ENCODE measurements around the gene TRIM16. TPM values are rescaled to one million over a fixed set of nuclear protein-coding genes. Genes with fewer than 3 reads are reported as not detected.
A peak's percentile ranks its signal among the peaks of the same experiment; 100 is the strongest.
"Not testable (repeated sequence)": the region's sequence is repeated elsewhere in the genome, so short reads cannot be mapped to it uniquely, and the experiment has no call there.

Gene TRIM16
- total RNA-seq, 2 donors from 2014 or later: 5.2 to 7.8 TPM

DNA sequence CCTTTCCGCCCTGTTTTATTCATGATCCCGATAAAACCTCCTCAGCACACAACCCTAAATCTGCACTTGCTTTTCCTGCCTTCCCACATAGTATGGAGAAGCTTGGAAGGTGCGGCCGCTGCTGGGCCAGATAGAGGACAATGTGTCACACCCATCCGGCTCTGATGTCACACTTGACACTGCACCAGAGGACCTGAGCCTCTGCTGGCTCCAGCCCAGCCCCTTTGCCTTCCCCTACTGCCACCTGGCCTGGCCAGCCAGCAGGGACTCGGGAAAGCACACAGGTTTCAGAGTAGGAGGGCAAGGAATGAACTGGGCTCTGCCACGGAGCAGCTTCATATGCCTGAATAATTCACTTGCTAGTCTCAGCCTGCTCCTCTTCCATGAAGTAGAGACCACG, 62.0 kb downstream of the TRIM16 start:
- H3K27ac Mint-ChIP-seq; H3K4me3 Mint-ChIP-seq; H3K27me3 Mint-ChIP-seq; DNase-seq; ATAC-seq; H3K9me3 ChIP-seq (ENCODE audit: control insufficient read depth, low read length, poor library complexity, severe bottlenecking); H3K36me3 Mint-ChIP-seq (ENCODE audit: low read depth); H3K4me1 Mint-ChIP-seq: not testable (repeated sequence)

DNA sequence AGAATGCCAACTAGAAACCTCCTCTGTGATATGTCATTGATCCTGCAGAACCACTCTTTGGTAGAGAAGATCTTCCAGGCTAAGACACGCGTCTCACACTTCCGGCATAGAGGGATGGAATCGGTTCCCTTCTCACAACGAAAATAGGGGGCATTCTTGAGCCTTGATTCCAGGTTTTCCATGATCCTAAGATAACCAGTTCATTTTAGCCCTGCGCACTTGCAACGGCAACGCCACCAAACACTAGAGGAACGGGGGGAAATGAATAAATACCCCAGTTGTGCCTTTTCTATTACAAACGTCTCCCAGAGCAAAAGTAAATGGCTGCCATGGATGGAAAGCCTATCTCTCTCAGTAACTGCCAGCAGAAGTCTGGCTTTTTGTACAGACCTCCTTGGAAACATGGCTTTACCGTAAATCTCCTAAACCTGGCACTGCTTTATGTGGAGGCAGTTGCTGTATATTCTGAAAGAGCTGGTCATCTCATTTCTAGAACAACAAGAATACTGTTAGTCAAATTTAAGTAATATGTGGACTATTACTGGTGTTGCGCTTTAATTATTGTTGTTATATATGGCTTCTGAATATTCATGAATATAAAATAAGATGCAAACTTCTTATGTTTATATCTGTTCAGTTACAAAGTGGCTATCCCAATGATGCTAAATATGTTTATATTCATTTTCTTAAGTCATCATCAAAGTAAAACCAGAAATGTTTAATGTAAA, 64.6 kb downstream of the TRIM16 start, which contains the start of gene FBXW10B:
Gene FBXW10B, minus strand, starts transcription at position 374 of the 728 bp plus-strand sequence. Its CDS starts 192 bp downstream, at position 182.
- not testable (repeated sequence) for DNase-seq; H3K27ac Mint-ChIP-seq; H3K4me1 Mint-ChIP-seq; H3K9me3 ChIP-seq (ENCODE audit: control insufficient read depth, low read length, poor library complexity, severe bottlenecking); H3K4me3 Mint-ChIP-seq; H3K36me3 Mint-ChIP-seq (ENCODE audit: low read depth); H3K27me3 Mint-ChIP-seq; ATAC-seq

DNA sequence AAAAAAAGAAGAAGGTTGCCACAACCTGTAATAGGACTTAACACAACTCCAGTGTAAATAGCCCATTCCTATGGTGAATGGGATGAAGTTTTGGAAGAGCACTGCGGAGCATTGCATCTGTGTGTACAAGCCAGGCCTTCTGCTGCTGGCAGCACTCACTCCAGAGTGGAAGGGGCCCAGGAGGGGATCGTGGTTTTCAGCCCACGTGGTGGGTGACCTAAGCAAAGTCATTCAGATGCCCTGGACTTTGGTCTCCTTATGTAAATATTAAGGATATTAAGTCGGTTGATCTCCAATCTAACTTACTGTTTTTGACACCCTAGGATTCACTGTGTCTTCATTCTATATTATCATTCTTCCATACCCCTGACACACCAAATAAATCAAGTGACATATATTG, 67.3 kb downstream of the TRIM16 start:
- DNase-seq; H3K36me3 Mint-ChIP-seq (ENCODE audit: low read depth); H3K9me3 ChIP-seq (ENCODE audit: control insufficient read depth, low read length, poor library complexity, severe bottlenecking); H3K27ac Mint-ChIP-seq; H3K27me3 Mint-ChIP-seq; H3K4me1 Mint-ChIP-seq; ATAC-seq; H3K4me3 Mint-ChIP-seq: not testable (repeated sequence)

DNA sequence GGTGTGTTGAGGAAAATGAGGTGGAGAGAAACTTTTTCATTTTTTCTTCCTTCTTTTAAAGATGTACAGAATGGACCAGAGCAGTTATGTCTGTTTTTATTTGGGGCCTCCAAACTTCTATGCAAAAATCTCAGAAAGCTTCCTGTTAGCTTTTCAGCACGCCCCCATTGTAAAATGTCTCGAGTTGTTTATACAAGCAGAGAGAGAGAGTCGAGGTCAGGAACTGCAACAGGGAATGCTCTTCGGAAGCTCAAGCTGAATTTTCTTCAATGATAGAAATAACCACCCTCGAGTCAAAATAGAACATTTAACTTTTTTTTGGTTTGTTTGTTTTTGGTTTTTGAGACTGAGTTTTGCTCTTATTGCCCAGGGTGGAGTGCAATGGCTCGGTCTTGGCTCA, 68.3 kb downstream of the TRIM16 start:
- H3K27me3 Mint-ChIP-seq; H3K4me3 Mint-ChIP-seq; H3K4me1 Mint-ChIP-seq; H3K36me3 Mint-ChIP-seq (ENCODE audit: low read depth); H3K27ac Mint-ChIP-seq; H3K9me3 ChIP-seq (ENCODE audit: control insufficient read depth, low read length, poor library complexity, severe bottlenecking); ATAC-seq; DNase-seq: not testable (repeated sequence)

DNA sequence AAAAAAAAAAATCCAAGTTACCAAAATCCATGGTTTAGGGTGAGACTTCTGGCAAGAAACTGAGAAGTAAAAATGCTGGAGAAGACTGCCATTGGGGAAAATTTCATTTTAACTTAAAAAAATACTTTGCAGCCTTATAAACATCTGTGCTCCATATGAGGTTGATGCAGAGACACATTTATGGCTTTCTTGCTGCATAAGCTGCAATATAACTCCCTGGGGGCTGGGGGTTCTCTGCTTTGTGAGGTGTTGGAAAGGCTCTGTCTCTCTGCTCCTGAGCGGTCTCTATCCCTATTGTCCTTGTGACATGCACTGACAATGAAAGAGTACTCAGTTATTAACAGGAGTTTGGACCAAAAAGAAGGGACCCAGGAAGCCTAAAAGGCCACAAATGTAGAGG, 71.0 kb downstream of the TRIM16 start:
- not testable (repeated sequence) for H3K9me3 ChIP-seq (ENCODE audit: control insufficient read depth, low read length, poor library complexity, severe bottlenecking); H3K27me3 Mint-ChIP-seq; H3K36me3 Mint-ChIP-seq (ENCODE audit: low read depth); DNase-seq; H3K27ac Mint-ChIP-seq; ATAC-seq; H3K4me3 Mint-ChIP-seq; H3K4me1 Mint-ChIP-seq

DNA sequence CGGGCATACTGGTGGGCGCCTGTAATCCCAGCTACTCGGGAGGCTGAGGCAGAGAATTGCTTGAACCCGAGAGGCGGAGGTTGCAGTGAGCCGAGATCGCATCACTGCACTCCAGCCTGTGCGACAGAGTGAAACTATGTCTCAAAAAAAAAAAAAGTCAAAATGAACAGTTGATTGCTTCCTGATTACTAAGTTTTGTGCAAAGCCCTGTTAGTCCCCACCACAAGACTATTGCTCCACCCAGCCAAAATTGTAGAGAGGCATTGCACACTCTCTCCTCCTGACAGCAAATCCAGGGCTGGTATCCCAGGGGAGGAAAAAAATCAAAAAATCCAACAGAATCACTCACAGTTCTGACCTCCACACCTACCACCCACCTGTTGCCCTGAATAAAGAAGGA, 91.2 kb downstream of the TRIM16 start:
- not testable (repeated sequence) for H3K4me1 Mint-ChIP-seq; DNase-seq; ATAC-seq; H3K9me3 ChIP-seq (ENCODE audit: control insufficient read depth, low read length, poor library complexity, severe bottlenecking); H3K36me3 Mint-ChIP-seq (ENCODE audit: low read depth); H3K4me3 Mint-ChIP-seq; H3K27me3 Mint-ChIP-seq; H3K27ac Mint-ChIP-seq

DNA sequence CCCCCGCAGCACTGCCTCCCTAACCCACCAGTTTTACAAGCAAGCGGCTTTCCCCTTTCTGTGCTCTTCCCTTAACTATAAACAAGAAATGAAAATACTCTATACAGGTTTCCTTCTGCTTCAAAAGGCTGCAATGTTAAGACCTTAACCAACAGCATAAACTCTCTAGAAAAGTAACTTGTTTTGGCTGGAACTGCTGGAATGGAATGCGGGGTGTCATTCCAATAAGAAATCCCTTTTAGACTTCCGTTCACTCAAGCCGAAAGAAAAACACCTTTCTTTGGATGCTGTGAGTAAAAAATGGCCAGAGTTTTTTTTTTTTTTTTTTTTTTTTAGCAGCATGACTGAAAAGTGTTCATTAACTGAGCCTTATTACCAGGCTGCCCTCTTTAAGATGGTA, 92.1 kb downstream of the TRIM16 start:
- not testable (repeated sequence) for H3K4me1 Mint-ChIP-seq; H3K4me3 Mint-ChIP-seq; H3K27ac Mint-ChIP-seq; H3K9me3 ChIP-seq (ENCODE audit: control insufficient read depth, low read length, poor library complexity, severe bottlenecking); ATAC-seq; H3K27me3 Mint-ChIP-seq; H3K36me3 Mint-ChIP-seq (ENCODE audit: low read depth); DNase-seq

DNA sequence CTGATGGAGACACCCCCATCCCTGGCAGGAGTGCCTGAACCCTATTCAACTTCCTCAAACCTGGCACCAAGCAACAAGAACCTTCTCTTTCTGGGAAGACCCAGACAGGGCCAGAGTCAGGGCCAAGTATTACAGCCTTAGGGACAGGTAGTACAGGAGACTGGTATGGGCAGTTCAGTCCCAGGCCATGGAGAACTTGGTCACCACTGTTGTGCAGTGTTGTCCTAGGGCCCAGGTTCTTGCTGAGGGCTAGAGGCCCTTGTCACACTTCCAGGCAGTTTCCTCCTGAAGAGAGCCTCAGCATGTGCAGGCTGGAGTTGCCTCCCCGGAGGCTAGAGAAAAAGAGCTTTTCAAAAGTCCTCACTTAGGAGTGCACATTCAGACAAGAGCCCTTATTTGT, 93.3 kb downstream of the TRIM16 start:
- ATAC-seq; H3K9me3 ChIP-seq (ENCODE audit: control insufficient read depth, low read length, poor library complexity, severe bottlenecking); DNase-seq; H3K4me1 Mint-ChIP-seq; H3K36me3 Mint-ChIP-seq (ENCODE audit: low read depth); H3K27ac Mint-ChIP-seq; H3K27me3 Mint-ChIP-seq: not testable (repeated sequence)
- H3K4me3 Mint-ChIP-seq: peak overlapping the region; percentile 7

DNA sequence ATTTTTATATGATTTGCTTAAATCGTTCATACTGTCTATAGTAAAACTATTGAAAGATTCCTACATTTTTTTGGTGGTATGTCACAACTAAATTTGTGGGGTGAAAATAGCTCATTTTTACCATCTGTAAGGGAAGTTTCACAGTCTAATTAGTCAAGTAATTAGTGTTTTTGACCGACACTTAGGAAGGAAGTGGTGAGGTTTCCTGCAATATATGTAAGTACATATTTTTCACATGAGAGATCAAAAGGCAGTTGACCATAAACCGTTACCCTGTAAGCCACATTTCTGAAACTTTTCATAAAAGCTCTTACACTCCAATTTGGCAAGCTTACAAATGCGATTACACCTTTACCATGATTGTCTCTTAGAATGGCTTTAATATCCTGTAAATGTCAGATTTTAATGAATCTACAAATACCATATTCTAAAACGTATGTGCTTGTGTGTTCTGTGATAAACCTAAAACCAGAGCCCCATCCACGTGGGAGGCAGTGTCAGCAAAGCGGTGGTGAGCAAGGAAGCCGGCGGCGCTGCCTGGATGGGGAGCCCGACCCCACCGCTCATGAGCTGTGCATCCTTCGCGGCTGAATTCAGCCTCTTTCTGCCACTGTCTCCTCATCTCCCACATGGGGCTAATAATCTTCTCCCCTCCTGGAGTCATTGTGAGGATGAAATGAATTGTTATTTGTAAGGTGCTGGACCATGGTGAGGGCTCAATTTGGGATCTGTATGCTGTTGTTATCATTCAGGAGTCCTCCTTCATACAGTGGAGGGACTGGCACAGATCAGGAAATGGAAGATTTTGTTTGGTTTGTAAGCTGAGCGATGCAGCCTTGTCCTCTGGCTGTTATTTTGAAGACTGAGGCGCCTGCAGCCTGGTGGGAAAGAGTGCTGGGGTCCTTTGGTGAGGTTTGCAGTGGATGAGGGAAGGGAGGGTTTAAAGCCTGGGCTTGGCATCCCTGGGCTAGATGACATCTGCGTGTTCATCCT, 94.3 kb downstream of the TRIM16 start:
- not testable (repeated sequence) for H3K9me3 ChIP-seq (ENCODE audit: control insufficient read depth, low read length, poor library complexity, severe bottlenecking); H3K4me1 Mint-ChIP-seq; DNase-seq; H3K27ac Mint-ChIP-seq; H3K27me3 Mint-ChIP-seq; H3K36me3 Mint-ChIP-seq (ENCODE audit: low read depth)
- peak; percentile 59 for ATAC-seq
- H3K4me3 Mint-ChIP-seq: peak overlapping the region; percentile 66

DNA sequence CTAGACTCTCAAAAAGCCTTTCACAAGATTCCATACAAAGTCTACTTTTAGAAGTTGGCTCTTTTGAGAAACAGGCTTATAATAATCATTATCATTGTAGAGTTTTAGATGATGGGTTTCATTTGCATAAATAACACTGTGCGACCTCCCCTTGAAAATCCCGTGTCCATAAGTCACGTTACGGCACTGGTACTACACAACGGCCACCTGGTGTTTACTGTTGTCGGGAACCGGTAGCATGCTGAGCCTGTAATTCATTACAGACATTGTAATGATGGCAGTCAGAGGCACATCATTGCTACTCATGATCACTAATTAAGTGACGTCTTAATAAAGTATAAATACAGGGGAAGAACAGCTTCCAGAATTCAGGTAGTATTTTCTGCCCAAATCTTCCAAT, 96.1 kb downstream of the TRIM16 start:
- H3K27ac Mint-ChIP-seq; H3K27me3 Mint-ChIP-seq; H3K4me3 Mint-ChIP-seq; H3K9me3 ChIP-seq (ENCODE audit: control insufficient read depth, low read length, poor library complexity, severe bottlenecking); DNase-seq; H3K4me1 Mint-ChIP-seq; ATAC-seq; H3K36me3 Mint-ChIP-seq (ENCODE audit: low read depth): not testable (repeated sequence)

DNA sequence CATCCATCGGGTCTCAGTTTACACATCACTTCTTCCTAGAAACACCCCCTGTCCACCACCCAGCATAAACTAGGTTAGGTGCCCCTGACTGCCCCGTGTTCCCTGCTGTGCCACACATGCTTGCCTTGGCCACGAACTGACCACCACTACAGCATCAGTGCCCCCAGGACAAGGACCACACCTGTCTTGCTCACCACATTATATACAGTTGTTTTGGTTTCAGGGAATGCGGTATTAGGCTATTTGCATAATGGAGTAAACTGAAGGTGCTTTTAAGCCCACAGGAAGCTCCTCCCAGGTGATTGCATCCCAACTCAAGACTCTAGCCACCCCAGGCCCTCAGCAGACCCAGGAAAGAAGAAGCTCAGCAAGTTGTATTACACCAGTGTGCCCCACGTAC, 100.8 kb downstream of the TRIM16 start:
- not testable (repeated sequence) for H3K4me3 Mint-ChIP-seq; H3K27ac Mint-ChIP-seq; H3K36me3 Mint-ChIP-seq (ENCODE audit: low read depth); H3K9me3 ChIP-seq (ENCODE audit: control insufficient read depth, low read length, poor library complexity, severe bottlenecking); ATAC-seq; H3K4me1 Mint-ChIP-seq; H3K27me3 Mint-ChIP-seq; DNase-seq

DNA sequence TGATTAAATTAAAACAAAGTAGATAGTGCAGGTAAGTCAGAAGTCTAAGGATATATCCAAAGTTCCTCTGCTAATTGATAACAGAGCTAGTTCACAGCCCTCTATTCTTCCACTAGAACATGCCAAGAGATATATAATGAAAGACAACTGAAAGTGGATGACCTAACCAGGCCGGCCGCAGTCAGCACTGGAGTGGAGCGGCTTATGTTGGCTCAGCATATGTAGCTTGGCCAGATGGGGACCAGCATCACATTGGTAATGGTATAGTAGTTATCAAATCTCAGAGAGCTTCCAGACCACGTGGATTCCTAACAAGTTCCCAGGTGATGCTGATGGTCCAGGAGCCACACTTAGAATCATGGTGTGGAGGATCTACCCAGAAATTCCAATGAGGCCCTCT, 102.6 kb downstream of the TRIM16 start:
- H3K36me3 Mint-ChIP-seq (ENCODE audit: low read depth); H3K4me1 Mint-ChIP-seq; ATAC-seq; H3K27ac Mint-ChIP-seq; H3K27me3 Mint-ChIP-seq; H3K9me3 ChIP-seq (ENCODE audit: control insufficient read depth, low read length, poor library complexity, severe bottlenecking); H3K4me3 Mint-ChIP-seq; DNase-seq: not testable (repeated sequence)

Measured in T-helper 17 cell (primary cell).